Spleen (tissue), 7 donors: Measurements from ENCODE around the gene SDK2.

Experiments used
- POLR2A ChIP-seq, 3 donors: fragments of 450-650 bp; IDR thresholded peaks; one replicate each; pipeline ENCODE4 v1.5.1; 2017; ENCODE audit warnings: antibody characterized with exemption in 3 of 3, mild to moderate bottlenecking in 1 of 3
- TF ChIP-seq, protein P1 (sequence below), 11 experiments: fragments of 200-600 bp in 7 of 11; fragments of 450-650 bp in 4 of 11; sonication (generic) in 4 of 11; IDR thresholded peaks in 8 of 11; conservative IDR thresholded peaks in 3 of 11; 1 replicate in 7 of 11; 2 replicates in 4 of 11; pipeline versions ENCODE4 v1.4.0 to v1.8.0; 2016 to 2021; ENCODE audit warnings: antibody characterized with exemption in 11 of 11, inconsistent platforms in 4 of 11, mild to moderate bottlenecking in 1 of 11
- donor health status: DM: no; HTN: no; CAD: no; lungs with moderate emphysema.
- donor health status: DM: no; HTN: no; CAD: no.
- donor health status: DM: no; HTN: no; CAD: no.

DNA sequence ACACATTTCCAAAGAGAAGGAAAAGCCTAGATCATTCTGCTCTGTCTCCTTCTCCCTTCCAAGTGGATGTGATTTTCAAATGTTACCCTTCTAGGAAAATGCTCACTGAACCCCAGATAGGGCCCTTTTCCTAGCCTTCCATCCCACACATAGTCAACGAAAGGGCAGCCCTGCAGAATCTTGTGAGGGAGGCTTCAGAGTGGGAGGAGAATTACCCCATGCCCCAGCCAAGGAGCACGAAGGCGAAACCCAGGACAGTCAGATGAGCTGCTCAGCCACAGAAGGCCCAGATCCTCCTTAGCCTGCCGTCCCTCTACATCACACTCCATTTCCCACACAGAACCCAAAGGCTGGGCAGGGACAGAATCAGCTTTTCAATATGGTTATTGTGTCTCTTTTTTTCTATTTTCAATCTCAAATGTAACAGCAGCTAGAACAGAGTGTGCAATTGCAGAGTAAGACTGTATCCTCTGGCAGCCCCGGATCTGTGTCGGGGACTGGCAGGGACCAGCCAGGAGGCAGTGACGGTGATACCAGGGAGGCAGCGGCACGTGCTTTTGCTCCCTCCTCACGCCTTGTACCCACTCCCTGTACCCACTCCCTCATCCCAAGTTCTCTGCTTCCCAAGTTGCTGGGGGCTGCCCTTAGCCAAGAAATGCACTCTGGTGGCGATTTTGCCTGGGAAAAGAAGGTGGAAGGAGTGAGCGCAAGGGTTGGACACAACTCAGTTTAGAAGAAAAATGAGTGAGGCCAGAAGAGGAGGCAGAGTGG is 3.7 kb upstream of the SDK2 start:
- TF ChIP-seq, protein P1, sequence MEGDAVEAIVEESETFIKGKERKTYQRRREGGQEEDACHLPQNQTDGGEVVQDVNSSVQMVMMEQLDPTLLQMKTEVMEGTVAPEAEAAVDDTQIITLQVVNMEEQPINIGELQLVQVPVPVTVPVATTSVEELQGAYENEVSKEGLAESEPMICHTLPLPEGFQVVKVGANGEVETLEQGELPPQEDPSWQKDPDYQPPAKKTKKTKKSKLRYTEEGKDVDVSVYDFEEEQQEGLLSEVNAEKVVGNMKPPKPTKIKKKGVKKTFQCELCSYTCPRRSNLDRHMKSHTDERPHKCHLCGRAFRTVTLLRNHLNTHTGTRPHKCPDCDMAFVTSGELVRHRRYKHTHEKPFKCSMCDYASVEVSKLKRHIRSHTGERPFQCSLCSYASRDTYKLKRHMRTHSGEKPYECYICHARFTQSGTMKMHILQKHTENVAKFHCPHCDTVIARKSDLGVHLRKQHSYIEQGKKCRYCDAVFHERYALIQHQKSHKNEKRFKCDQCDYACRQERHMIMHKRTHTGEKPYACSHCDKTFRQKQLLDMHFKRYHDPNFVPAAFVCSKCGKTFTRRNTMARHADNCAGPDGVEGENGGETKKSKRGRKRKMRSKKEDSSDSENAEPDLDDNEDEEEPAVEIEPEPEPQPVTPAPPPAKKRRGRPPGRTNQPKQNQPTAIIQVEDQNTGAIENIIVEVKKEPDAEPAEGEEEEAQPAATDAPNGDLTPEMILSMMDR (IDR thresholded peaks at IDR 0.05 in 8 of 11, conservative IDR thresholded peaks at IDR 0.05 in 3 of 11): no peak
- TF ChIP-seq POLR2A (IDR thresholded peaks at IDR 0.05): no peak
